Naive thymus-derived CD8-positive, alpha-beta T cell (primary cell): Measurements from ENCODE around the gene AGTR1. TPM values are rescaled to one million over a fixed set of nuclear protein-coding genes. Genes with fewer than 3 reads are reported as not detected.
A peak's percentile ranks its signal among the peaks of the same experiment; 100 is the strongest.

Experiments used
- ATAC-seq, 2 donors: fragments of 150-1000 bp; cut with Tn5 transposase in 1 of 2; sonication (Bioruptor Pico), chemical (Tn5 transposase) in 1 of 2; 1 replicate in 1 of 2; 2 replicates in 1 of 2; pipeline ENCODE4 v1.10.0; 2021; ENCODE audit warnings: mild to moderate bottlenecking in 2 of 2, moderate library complexity in 2 of 2
- POLR2A ChIA-PET: fragments of 350-600 bp; sonication (Branson Sonifier 250); formaldehyde crosslinking; loops from one replicate; lab custom pipeline; 2021; ENCODE audit warnings: antibody characterized with exemption; lab: Charles Lee
- DNase-seq, 10 donors: peaks; one replicate each; pipeline versions ENCODE4 v3.0.0 to v3.0.0-alpha.2; 2020 to 2022
- H3K27ac Mint-ChIP-seq, 10 donors: one replicate each; pipeline ENCODE4 v1.8.0; 2020 to 2022; ENCODE audit warnings: mild to moderate bottlenecking in 10 of 10, mixed read lengths in 10 of 10, moderate library complexity in 4 of 10, inconsistent platforms in 1 of 10
- H3K27me3 Mint-ChIP-seq, 5 donors: one replicate each; pipeline ENCODE4 v1.8.0; 2021 to 2022; ENCODE audit warnings: mixed read lengths in 5 of 5
- H3K36me3 Mint-ChIP-seq, 3 donors: one replicate each; pipeline ENCODE4 v1.8.0; 2020 to 2022; ENCODE audit warnings: mixed read lengths in 3 of 3, mild to moderate bottlenecking in 2 of 3, inconsistent platforms in 1 of 3
- H3K4me1 Mint-ChIP-seq, 4 donors: one replicate each; pipeline ENCODE4 v1.8.0; 2021 to 2022; ENCODE audit warnings: mixed read lengths in 4 of 4
- H3K4me3 Mint-ChIP-seq, 10 donors: one replicate each; pipeline ENCODE4 v1.8.0; 2020 to 2022; ENCODE audit warnings: mild to moderate bottlenecking in 10 of 10, mixed read lengths in 10 of 10, moderate library complexity in 6 of 10, inconsistent platforms in 1 of 10
- H3K9me3 Mint-ChIP-seq, 9 donors: one replicate each; pipeline ENCODE4 v1.8.0; 2020 to 2022; ENCODE audit warnings: mixed read lengths in 9 of 9, mild to moderate bottlenecking in 3 of 9, inconsistent platforms in 1 of 9, moderate library complexity in 1 of 9
- polyA plus RNA-seq, 3 donors: library from polyadenylated mRNA; unstranded; fragments of 300-500 nt; fragmentation: Illumina TruSeq; gene quantifications; one replicate each; pipeline ENCODE4 v1.2.3, GENCODE V29; 2021
- total RNA-seq, 8 experiments: library from RNA in 2 of 8; stranded (reverse) in 2 of 8; gene quantifications; one replicate each; pipeline ENCODE4 v1.2.3 and lab custom pipeline; 2021 to 2026

AGTR1 gene
- total and polyA plus RNA-seq, 5 experiments from 2014 or later, result not detected

DNA sequence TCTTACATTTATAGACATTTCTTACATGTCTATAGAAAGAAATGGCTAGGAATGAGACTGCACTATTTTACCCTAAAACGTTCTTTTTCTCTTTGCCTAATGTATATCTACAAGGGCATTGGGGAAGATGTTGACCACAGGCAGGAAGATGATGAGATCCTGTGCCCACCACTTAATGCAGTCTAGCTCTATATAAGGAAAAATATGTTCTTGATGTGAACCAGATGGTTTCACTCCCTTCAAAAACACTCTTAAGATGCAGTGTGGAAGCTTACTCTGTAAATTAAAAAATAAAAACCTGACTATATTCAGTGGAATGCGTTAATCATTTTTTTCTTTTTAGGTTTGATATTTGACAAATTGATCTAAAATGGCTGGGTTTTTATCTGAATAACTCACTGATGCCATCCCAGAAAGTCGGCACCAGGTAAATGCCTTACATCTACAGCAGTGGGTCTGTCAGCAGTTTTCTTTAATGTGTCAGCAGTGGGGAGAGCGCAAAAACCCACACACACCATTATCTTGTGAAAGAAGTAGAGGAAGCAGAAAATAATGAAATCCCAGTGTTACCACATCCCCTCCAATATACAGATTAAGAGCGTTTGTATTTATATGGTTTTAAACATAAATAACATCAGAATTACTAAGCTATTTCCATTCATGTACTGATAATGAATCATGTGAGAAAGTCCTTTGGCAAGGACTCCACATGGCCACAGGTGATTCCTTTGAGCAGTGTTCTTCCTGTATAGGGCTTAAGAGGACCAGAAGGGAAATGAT is 10.1 kb downstream of the AGTR1 start:
- POLR2A ChIA-PET, result no interaction called here
- Mint-ChIP-seq H3K27ac (no peak overlapping the region), H3K36me3 (no peaks in the 10 kb centered on the region), H3K4me1 (no peaks in the 10 kb centered on the region), H3K27me3 (no peaks in the 10 kb centered on the region), H3K9me3 (peaks cover 0 to 3% (median 0%) of the 10 kb centered on the region in 9 donors), H3K4me3 (no peak overlapping the region)
- ATAC-seq (no peak), DNase-seq (no peak)

- no peak for ATAC-seq
- no peaks in the 10 kb centered on the region for H3K27me3 Mint-ChIP-seq
- POLR2A ChIA-PET, result no interaction called here
- peaks cover 0 to 3% (median 0%) of the 10 kb centered on the region in 9 donors for H3K9me3 Mint-ChIP-seq
- DNase-seq, result no peak
- H3K36me3 Mint-ChIP-seq, result no peaks in the 10 kb centered on the region
- no peaks in the 10 kb centered on the region for H3K4me1 Mint-ChIP-seq
- H3K4me3 Mint-ChIP-seq, result no peak overlapping the region
- no peak overlapping the region for H3K27ac Mint-ChIP-seq
Measured at GRCh38 chr3:148708409-148708808, 10.7 kb downstream of the AGTR1 start.

GRCh38 chr3:148709560-148710253 is 12.0 kb downstream of the AGTR1 start:
- H3K27ac Mint-ChIP-seq, result no peak overlapping the region
- ATAC-seq (no peak), DNase-seq (no peak)
- H3K9me3 Mint-ChIP-seq, result peaks cover 0 to 3% (median 0%) of the 10 kb centered on the region in 9 donors
- H3K27me3 Mint-ChIP-seq, result peaks cover 0 to 1% (median 0%) of the 10 kb centered on the region in 5 donors
- H3K4me1 Mint-ChIP-seq, result no peaks in the 10 kb centered on the region
- POLR2A ChIA-PET, result no interaction called here
- H3K4me3 Mint-ChIP-seq, result no peak overlapping the region
- no peaks in the 10 kb centered on the region for H3K36me3 Mint-ChIP-seq

- no peak for ATAC-seq
- peaks cover 0 to 1% (median 0%) of the 10 kb centered on the region in 5 donors for H3K27me3 Mint-ChIP-seq
- no peak overlapping the region for H3K4me3 Mint-ChIP-seq
Measured at GRCh38 chr3:148710665-148711064, 13.0 kb downstream of the AGTR1 start.

DNA sequence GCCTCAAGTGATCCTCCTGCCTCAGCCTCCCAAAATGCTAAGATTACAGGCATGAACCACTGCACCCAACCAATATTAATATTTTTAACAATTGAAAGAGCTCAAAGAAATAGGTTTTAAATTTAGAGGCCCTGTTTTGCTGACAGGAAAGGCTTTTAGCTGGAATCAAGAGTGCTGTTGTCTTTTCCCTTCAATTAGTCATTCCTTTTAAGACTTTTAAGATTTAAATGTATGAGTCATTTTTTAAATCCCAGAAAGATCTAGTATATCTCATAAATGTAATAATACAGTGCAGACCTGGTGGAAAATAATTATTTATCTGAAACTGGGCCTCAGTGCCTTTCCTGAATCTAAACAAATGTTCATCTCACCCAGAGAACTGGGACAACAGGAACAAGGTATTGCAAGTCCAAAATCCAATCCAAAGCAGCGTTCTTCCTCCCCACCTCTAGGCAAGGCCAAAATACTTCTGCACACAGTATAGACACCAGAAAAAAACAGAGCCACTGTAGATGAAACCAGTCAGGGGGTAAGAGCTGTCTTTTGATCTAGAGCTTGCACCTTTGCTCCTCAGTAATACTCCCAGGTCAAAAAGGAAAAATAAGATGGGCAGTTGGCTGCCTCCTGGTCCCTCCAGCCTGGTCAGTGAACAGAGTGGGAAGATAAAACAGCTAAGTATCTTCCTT is 14.4 kb downstream of the AGTR1 start:
- ATAC-seq, result no peak
- no peaks in the 10 kb centered on the region for H3K4me1 Mint-ChIP-seq
- H3K9me3 Mint-ChIP-seq, result peaks cover 0 to 3% (median 0%) of the 10 kb centered on the region in 9 donors
- peaks cover 0 to 1% (median 0%) of the 10 kb centered on the region in 5 donors for H3K27me3 Mint-ChIP-seq
- no peak for DNase-seq
- POLR2A ChIA-PET, result no interaction called here
- H3K27ac Mint-ChIP-seq, result no peak overlapping the region
- H3K36me3 Mint-ChIP-seq, result no peaks in the 10 kb centered on the region
- no peak overlapping the region for H3K4me3 Mint-ChIP-seq

More at GRCh38 chr3:148710665-148711064, 13.0 kb downstream of the AGTR1 start:
- H3K9me3 Mint-ChIP-seq, result peaks cover 0 to 3% (median 0%) of the 10 kb centered on the region in 9 donors
- H3K4me1 Mint-ChIP-seq, result no peaks in the 10 kb centered on the region
- peak overlapping the region in 1 of 10 donors; percentile 20 for H3K27ac Mint-ChIP-seq
- DNase-seq, result no peak
- POLR2A ChIA-PET, result no interaction called here
- no peaks in the 10 kb centered on the region for H3K36me3 Mint-ChIP-seq

GRCh38 chr3:148714521-148714920 is 16.8 kb downstream of the AGTR1 start:
- H3K36me3 Mint-ChIP-seq, result no peaks in the 10 kb centered on the region
- no peak overlapping the region for H3K27ac Mint-ChIP-seq
- H3K9me3 Mint-ChIP-seq, result peaks cover 0 to 3% (median 0%) of the 10 kb centered on the region in 9 donors
- POLR2A ChIA-PET, result no interaction called here
- H3K4me3 Mint-ChIP-seq, result no peak overlapping the region
- no peak for ATAC-seq
- no peak for DNase-seq
- peaks cover 0 to 5% (median 0%) of the 10 kb centered on the region in 5 donors for H3K27me3 Mint-ChIP-seq
- no peaks in the 10 kb centered on the region for H3K4me1 Mint-ChIP-seq

DNA sequence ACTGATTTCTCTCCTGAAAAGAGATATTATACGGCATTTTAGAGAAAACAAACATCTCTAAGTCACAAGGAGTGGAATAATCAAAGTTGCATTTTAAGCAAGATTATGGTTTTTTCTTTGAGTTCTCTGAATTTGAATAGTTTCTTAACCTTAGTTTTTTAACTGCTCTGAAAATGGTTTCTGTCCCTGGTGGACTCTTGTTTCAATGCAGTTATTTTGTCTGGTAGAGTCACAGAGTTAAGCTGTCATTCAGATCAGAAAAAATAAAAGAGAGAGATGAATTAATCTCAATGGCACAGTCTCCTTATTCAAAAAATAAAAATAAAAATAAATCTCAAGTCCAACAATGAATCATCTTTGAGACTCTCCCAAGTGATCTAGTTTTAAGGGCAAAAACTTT is 19.0 kb downstream of the AGTR1 start:
- POLR2A ChIA-PET, result no interaction called here
- no peak overlapping the region for H3K27ac Mint-ChIP-seq
- peaks cover 0 to 2% (median 0%) of the 10 kb centered on the region in 9 donors for H3K9me3 Mint-ChIP-seq
- no peak for ATAC-seq
- no peaks in the 10 kb centered on the region for H3K36me3 Mint-ChIP-seq
- H3K27me3 Mint-ChIP-seq, result peaks cover 0 to 5% (median 0%) of the 10 kb centered on the region in 5 donors
- H3K4me1 Mint-ChIP-seq, result no peaks in the 10 kb centered on the region
- no peak overlapping the region for H3K4me3 Mint-ChIP-seq
- no peak for DNase-seq

GRCh38 chr3:148717885-148718561 is 20.3 kb downstream of the AGTR1 start:
- Mint-ChIP-seq H3K36me3 (no peaks in the 10 kb centered on the region), H3K27me3 (peaks cover 0 to 5% (median 0%) of the 10 kb centered on the region in 5 donors), H3K4me1 (no peaks in the 10 kb centered on the region), H3K4me3 (no peak overlapping the region), H3K9me3 (peaks cover 0 to 2% (median 0%) of the 10 kb centered on the region in 9 donors), H3K27ac (no peak overlapping the region)
- POLR2A ChIA-PET, result no interaction called here
- DNase-seq (no peak), ATAC-seq (no peak)

DNA sequence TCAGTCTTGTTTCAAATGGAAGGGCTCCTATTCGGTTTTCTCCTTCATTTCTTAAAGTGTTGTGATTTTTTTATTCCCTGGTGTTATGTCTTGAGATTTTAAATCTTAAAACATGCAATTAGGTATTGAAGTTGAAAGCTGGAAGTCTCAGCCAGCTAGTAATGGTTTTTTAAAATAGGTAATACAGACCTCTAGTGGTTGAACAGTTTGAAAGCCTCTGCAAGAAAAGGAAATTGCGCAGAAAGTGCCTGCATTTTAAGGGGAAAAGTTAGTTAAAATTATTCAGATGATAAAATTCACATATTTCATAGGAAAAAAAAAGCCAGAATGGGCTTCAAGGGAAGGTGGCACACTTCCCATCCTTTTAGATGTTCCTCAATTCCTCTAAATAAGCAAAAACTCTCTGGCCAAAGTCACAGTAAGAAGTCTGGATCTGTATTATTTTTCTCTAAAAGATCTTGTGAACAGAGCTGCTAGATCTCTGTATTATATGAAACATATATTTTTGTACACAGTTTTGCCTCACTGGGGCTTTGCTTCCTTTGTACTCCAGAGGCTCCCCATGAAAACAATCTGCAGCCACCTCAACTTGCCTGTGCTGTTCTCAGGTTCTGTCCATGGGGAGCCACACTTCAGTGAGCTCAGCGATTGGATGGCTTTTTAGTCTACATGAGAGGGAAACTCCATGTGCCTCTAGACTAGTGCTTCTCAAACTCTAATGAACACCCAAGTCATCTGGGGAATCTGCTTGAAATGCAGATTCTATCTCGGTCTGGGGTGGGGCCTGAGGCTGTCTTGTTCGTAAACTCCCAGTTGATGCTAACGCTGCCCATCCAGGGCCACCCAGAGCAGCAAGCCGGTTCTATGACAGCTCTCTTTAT is 21.5 kb downstream of the AGTR1 start:
- H3K9me3 Mint-ChIP-seq, result peaks cover 0 to 2% (median 0%) of the 10 kb centered on the region in 9 donors
- POLR2A ChIA-PET, result no interaction called here
- no peak overlapping the region for H3K4me3 Mint-ChIP-seq
- ATAC-seq (no peak), DNase-seq (no peak)
- H3K4me1 Mint-ChIP-seq, result no peaks in the 10 kb centered on the region
- no peaks in the 10 kb centered on the region for H3K36me3 Mint-ChIP-seq
- H3K27me3 Mint-ChIP-seq, result peaks cover 0 to 3% (median 0%) of the 10 kb centered on the region in 5 donors
- H3K27ac Mint-ChIP-seq, result no peak overlapping the region

DNA sequence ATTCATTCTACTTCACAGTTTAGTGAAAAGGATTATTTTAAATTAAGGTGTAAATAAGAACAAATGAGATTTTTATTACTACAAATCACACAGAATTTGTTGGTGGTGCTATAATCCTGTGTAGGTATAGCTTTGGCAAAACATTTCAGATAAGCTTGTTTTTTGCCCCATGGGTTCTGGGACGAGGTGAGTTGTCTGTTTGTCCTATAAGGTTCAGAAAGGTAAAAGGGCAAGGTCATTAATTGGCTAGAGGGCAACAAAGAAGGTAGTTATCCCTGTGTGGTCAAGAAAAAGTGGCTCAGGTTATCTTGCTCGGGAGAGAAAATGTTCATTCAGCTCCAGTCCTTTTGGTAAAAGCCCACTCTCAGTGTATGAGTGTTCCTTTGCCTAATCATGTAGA is 23.2 kb downstream of the AGTR1 start:
- POLR2A ChIA-PET, result no interaction called here
- peaks cover 0 to 3% (median 0%) of the 10 kb centered on the region in 5 donors for H3K27me3 Mint-ChIP-seq
- no peak overlapping the region for H3K27ac Mint-ChIP-seq
- DNase-seq, result no peak
- ATAC-seq, result no peak
- no peak overlapping the region for H3K4me3 Mint-ChIP-seq
- no peaks in the 10 kb centered on the region for H3K4me1 Mint-ChIP-seq
- H3K9me3 Mint-ChIP-seq, result peaks cover 0 to 2% (median 0%) of the 10 kb centered on the region in 9 donors
- no peaks in the 10 kb centered on the region for H3K36me3 Mint-ChIP-seq

GRCh38 chr3:148723631-148724030 is 25.9 kb downstream of the AGTR1 start:
- H3K27ac Mint-ChIP-seq, result no peak overlapping the region
- no peak for ATAC-seq
- POLR2A ChIA-PET, result no interaction called here
- H3K27me3 Mint-ChIP-seq, result peaks cover 0 to 3% (median 2%) of the 10 kb centered on the region in 5 donors
- no peak for DNase-seq
- H3K4me3 Mint-ChIP-seq, result no peak overlapping the region
- peaks cover 0 to 2% (median 0%) of the 10 kb centered on the region in 9 donors for H3K9me3 Mint-ChIP-seq
- no peaks in the 10 kb centered on the region for H3K4me1 Mint-ChIP-seq
- no peaks in the 10 kb centered on the region for H3K36me3 Mint-ChIP-seq

DNA sequence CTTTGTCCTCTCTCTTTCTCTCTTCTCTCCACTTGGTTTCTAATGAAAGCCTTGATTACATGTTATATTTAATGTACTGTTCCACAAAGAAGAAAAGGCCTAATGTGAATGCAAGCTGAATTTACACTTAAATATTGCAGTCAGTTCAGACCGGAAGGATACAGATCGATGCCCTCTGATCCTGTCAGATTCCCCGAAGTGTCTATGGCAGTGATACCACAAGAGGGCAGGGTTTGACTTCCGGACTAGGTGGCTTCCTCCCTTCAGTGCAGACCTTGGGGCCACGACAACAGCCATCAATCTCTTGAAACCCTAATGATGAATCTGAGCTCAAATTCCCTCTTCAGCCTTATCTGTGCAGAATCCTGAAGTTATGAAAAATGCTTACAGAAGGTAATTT is 29.5 kb downstream of the AGTR1 start:
- DNase-seq (no peak), ATAC-seq (no peak)
- no peaks in the 10 kb centered on the region for H3K36me3 Mint-ChIP-seq
- peaks cover 0 to 3% (median 2%) of the 10 kb centered on the region in 5 donors for H3K27me3 Mint-ChIP-seq
- no peak overlapping the region for H3K27ac Mint-ChIP-seq
- H3K9me3 Mint-ChIP-seq, result peaks cover 0 to 2% (median 0%) of the 10 kb centered on the region in 9 donors
- H3K4me3 Mint-ChIP-seq, result no peak overlapping the region
- no peaks in the 10 kb centered on the region for H3K4me1 Mint-ChIP-seq
- POLR2A ChIA-PET, result no interaction called here
